Osteoblast (primary cell): Measurements from ENCODE around the gene IL22RA1. TPM values are rescaled to one million over a fixed set of nuclear protein-coding genes. Genes with fewer than 3 reads are reported as not detected.

Source experiments
- DNase-seq: peaks from one replicate; pipeline ENCODE4 v3.0.0; 2011; ENCODE audit warnings: low spot score, mixed read lengths; ENCODE audit not compliant: insufficient read length; ENCODE audit errors: missing footprints
- H2AFZ ChIP-seq: 2 replicates; pipeline ENCODE4 v1.6.0; 2011; ENCODE audit warnings: mild to moderate bottlenecking, low read length
- H3K27ac ChIP-seq: 2 replicates; pipeline ENCODE4 v1.5.1; 2011; ENCODE audit warnings: mild to moderate bottlenecking, low read depth, low read length, moderate library complexity
- H3K27me3 ChIP-seq: 2 replicates; pipeline ENCODE4 v1.6.0; 2012; ENCODE audit warnings: mild to moderate bottlenecking, control low read depth, inconsistent platforms, low read length, moderate library complexity; ENCODE audit not compliant: insufficient read depth
- H3K36me3 ChIP-seq: 2 replicates; pipeline ENCODE4 v1.5.1; 2011; ENCODE audit warnings: mild to moderate bottlenecking, low read length, control low read depth, moderate library complexity; ENCODE audit not compliant: insufficient read depth
- H3K4me1 ChIP-seq: 2 replicates; pipeline ENCODE4 v1.5.1; 2011; ENCODE audit warnings: mild to moderate bottlenecking, low read length, control low read depth, moderate library complexity; ENCODE audit not compliant: insufficient read depth
- H3K4me2 ChIP-seq: 2 replicates; pipeline ENCODE4 v1.6.0; 2011; ENCODE audit warnings: mild to moderate bottlenecking, low read length; ENCODE audit not compliant: insufficient read depth
- H3K4me3 ChIP-seq: fragments of 200-600 bp; sonication (generic); 3 replicates; pipeline ENCODE4 v1.5.1; 2012; ENCODE audit warnings: mild to moderate bottlenecking, low read length, inconsistent platforms; ENCODE audit not compliant: insufficient read depth
- H3K79me2 ChIP-seq: 2 replicates; pipeline ENCODE4 v1.6.0; 2012; ENCODE audit warnings: mild to moderate bottlenecking, low read length, control low read depth, inconsistent platforms; ENCODE audit not compliant: insufficient read depth
- H3K9me3 ChIP-seq: 2 replicates; pipeline ENCODE4 v1.5.1; 2011; ENCODE audit warnings: low read depth, low read length, control low read depth
- H4K20me1 ChIP-seq: 2 replicates; pipeline ENCODE4 v1.6.0; 2012; ENCODE audit warnings: mild to moderate bottlenecking, low read length, control low read depth; ENCODE audit not compliant: insufficient read depth
- CTCF ChIP-seq: IDR thresholded peaks from 2 replicates; pipeline ENCODE4 v1.5.1; 2011; ENCODE audit warnings: mild to moderate bottlenecking, low read depth, low read length, moderate library complexity; ENCODE audit errors: extremely low read depth
- total RNA-seq: library from RNA; depleted of rRNA; stranded (reverse); fragments of >200 nt; gene quantifications from 2 replicates; pipeline ENCODE4 v1.2.3, GENCODE V29; 2012

The IL22RA1 gene
- total RNA-seq, 1 donor, result under 0.01 TPM

- Histone ChIP-seq H3K4me1 (peaks cover 11% of the 10 kb centered on the region), H3K4me2 (no peak overlapping the region), H3K9me3 (no peaks in the 10 kb centered on the region), H3K4me3 (no peak overlapping the region), H4K20me1 (no peaks in the 10 kb centered on the region), H2AFZ (no peak overlapping the region), H3K79me2 (no peaks in the 10 kb centered on the region), H3K27ac (no peak overlapping the region), H3K27me3 (no peaks in the 10 kb centered on the region), H3K36me3 (no peaks in the 10 kb centered on the region)
- DNase-seq, result no peak
- TF ChIP-seq CTCF, result no peak
Observed at GRCh38 chr1:24104854-24105253, 38.1 kb downstream of the IL22RA1 start.

GRCh38 chr1:24103879-24104278 lies 39.1 kb downstream of the IL22RA1 start:
- no peak for DNase-seq
- H3K4me3 ChIP-seq, result no peak overlapping the region
- no peak overlapping the region for H3K27ac ChIP-seq
- H3K79me2 ChIP-seq, result no peaks in the 10 kb centered on the region
- no peak overlapping the region for H2AFZ ChIP-seq
- no peak overlapping the region for H3K4me2 ChIP-seq
- no peaks in the 10 kb centered on the region for H4K20me1 ChIP-seq
- no peaks in the 10 kb centered on the region for H3K27me3 ChIP-seq
- H3K4me1 ChIP-seq, result peaks cover 11% of the 10 kb centered on the region
- TF ChIP-seq CTCF, result no peak
- H3K36me3 ChIP-seq, result no peaks in the 10 kb centered on the region
- no peaks in the 10 kb centered on the region for H3K9me3 ChIP-seq

- Histone ChIP-seq H3K4me1 (peaks cover 7% of the 10 kb centered on the region), H3K79me2 (no peaks in the 10 kb centered on the region), H3K9me3 (no peaks in the 10 kb centered on the region), H2AFZ (no peak overlapping the region), H3K36me3 (no peaks in the 10 kb centered on the region), H4K20me1 (no peaks in the 10 kb centered on the region), H3K4me2 (no peak overlapping the region), H3K27me3 (no peaks in the 10 kb centered on the region), H3K27ac (no peak overlapping the region), H3K4me3 (no peak overlapping the region)
- DNase-seq, result no peak
- no peak for TF ChIP-seq CTCF
Observed at GRCh38 chr1:24103408-24103807, 39.5 kb downstream of the IL22RA1 start.

GRCh38 chr1:24102961-24103360 lies 40.0 kb downstream of the IL22RA1 start:
- Histone ChIP-seq H3K27me3 (no peaks in the 10 kb centered on the region), H3K36me3 (no peaks in the 10 kb centered on the region), H3K79me2 (no peaks in the 10 kb centered on the region), H3K27ac (no peak overlapping the region), H3K4me3 (no peak overlapping the region), H3K9me3 (no peaks in the 10 kb centered on the region), H3K4me2 (no peak overlapping the region), H3K4me1 (peaks cover 3% of the 10 kb centered on the region), H2AFZ (no peak overlapping the region), H4K20me1 (no peaks in the 10 kb centered on the region)
- peak; percentile 49 for DNase-seq
- no peak for TF ChIP-seq CTCF
